ENCODE results near the gene IFNG.

The IFNG gene

GRCh38 chr12:68118096-68118755 lies 41.3 kb downstream of the IFNG start:
- no peak for DNase-seq (ENCODE audit: low read depth)
- TF ChIP-seq CTCF (conservative IDR thresholded peaks at IDR 0.05; ENCODE audit: low read depth, low read length), result no peak
- no peak overlapping the region for H3K4me3 ChIP-seq (ENCODE audit: low read length)

- TF ChIP-seq CTCF (conservative IDR thresholded peaks at IDR 0.05; ENCODE audit: low read depth, low read length), result no peak
- no peak for DNase-seq (ENCODE audit: low read depth)
- H3K4me3 ChIP-seq (ENCODE audit: low read length), result no peak overlapping the region
Observed at GRCh38 chr12:68117661-68118060, 41.9 kb downstream of the IFNG start.

- DNase-seq (ENCODE audit: low read depth), result no peak
- no peak overlapping the region for H3K4me3 ChIP-seq (ENCODE audit: low read length)
- TF ChIP-seq CTCF (conservative IDR thresholded peaks at IDR 0.05; ENCODE audit: low read depth, low read length), result no peak
Observed at GRCh38 chr12:68115281-68115680, 44.3 kb downstream of the IFNG start.

GRCh38 chr12:68114606-68115005 lies 44.9 kb downstream of the IFNG start:
- TF ChIP-seq CTCF (conservative IDR thresholded peaks at IDR 0.05; ENCODE audit: low read depth, low read length), result no peak
- no peak for DNase-seq (ENCODE audit: low read depth)

GRCh38 chr12:68113644-68114043 lies 45.9 kb downstream of the IFNG start:
- DNase-seq (ENCODE audit: low read depth), result no peak
- TF ChIP-seq CTCF (conservative IDR thresholded peaks at IDR 0.05; ENCODE audit: low read depth, low read length), result peak; percentile 52
- no peak overlapping the region for H3K4me3 ChIP-seq (ENCODE audit: low read length)

More at GRCh38 chr12:68114606-68115005, 44.9 kb downstream of the IFNG start:
- H3K4me3 ChIP-seq (ENCODE audit: low read length), result no peak overlapping the region

GRCh38 chr12:68111995-68112394 lies 47.5 kb downstream of the IFNG start:
- no peak overlapping the region for H3K4me3 ChIP-seq (ENCODE audit: low read length)
- TF ChIP-seq CTCF (conservative IDR thresholded peaks at IDR 0.05; ENCODE audit: low read depth, low read length), result no peak
- no peak for DNase-seq (ENCODE audit: low read depth)

GRCh38 chr12:68109444-68110217 lies 49.9 kb downstream of the IFNG start:
- no peak for TF ChIP-seq CTCF (conservative IDR thresholded peaks at IDR 0.05; ENCODE audit: low read depth, low read length)
- no peak for DNase-seq (ENCODE audit: low read depth)
- H3K4me3 ChIP-seq (ENCODE audit: low read length), result no peak overlapping the region

Measured in retinal pigment epithelial cell (primary cell).